GM18526 (cell line): Measurements from ENCODE around the gene CDK9.

Experiments used
- POLR2A ChIP-seq: IDR thresholded peaks from 3 replicates; pipeline ENCODE4 v1.6.1; 2011; ENCODE audit not compliant: insufficient read length; ENCODE audit errors: extremely low read depth

Gene CDK9

DNA sequence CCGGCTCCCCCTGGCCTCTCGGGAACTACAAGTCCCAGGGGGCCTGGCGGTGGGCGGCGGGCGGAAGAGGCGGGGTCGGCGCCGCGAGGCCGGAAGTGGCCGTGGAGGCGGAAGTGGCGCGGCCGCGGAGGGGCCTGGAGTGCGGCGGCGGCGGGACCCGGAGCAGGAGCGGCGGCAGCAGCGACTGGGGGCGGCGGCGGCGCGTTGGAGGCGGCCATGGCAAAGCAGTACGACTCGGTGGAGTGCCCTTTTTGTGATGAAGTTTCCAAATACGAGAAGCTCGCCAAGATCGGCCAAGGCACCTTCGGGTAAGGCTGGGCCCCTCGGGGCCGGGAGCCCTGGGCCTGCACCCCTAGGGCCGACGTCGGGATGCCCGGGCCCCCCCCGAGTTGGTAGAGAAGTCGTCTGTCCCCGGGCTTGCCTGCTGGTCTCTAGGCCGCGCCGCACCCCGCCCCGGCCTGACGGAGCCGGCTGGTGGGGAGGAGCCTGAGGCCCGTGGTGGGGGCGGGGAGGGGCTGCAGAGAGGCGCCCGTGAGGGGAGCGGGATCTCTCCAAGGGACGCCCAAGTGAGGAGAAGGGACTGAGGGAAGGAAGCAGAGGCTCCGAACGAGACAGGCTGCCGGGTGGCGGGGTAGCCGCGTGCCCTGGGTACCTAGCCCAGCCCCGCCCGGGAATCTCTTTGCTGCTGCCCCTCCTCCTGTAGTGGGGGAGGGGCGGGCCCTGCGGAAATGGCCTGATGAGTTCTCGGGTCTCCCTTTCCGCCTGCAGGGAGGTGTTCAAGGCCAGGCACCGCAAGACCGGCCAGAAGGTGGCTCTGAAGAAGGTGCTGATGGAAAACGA lies at the start of gene CDK9:
CDK9 (plus strand) TSS at position 102 of the 840 bp plus-strand sequence; CDS start at position 217, 115 bp downstream.
- TF ChIP-seq POLR2A, result peak; percentile 61

GRCh38 chr9:127738666-127739065 lies 47.2 kb upstream of the CDK9 start:
- no peak for TF ChIP-seq POLR2A

- no peak for TF ChIP-seq POLR2A
Measured at GRCh38 chr9:127739614-127740330, 46.1 kb upstream of the CDK9 start.

DNA sequence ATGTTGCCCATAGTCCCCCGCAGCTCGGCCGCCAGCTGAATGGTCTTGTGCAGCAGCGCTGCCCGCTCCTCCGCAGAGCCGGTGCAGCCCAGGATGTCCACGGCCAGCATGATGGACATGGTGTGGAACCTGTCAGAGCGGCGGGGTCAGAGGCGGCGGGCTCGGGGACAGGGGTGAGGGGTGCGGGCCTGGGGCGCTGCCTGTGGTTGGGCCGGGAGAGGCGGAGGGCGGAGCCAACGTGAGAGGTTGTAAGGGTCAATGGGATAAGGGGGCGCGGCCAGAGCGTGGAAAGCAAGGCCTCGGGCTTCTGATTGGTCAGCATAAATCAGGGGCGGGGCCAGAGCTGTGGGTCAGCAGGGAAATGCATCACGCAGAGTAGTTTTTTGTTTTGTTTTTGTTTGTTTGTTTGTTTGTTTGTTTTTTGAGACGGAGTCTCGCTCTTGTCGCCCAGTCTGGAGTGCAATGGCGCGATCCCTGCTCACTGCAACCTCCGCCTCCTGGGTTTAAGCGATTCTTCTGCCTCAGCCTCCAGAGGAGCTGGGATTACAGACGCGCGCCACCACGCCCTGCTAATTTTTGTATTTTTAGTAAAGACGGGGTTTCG lies 43.9 kb upstream of the CDK9 start:
- no peak for TF ChIP-seq POLR2A

DNA sequence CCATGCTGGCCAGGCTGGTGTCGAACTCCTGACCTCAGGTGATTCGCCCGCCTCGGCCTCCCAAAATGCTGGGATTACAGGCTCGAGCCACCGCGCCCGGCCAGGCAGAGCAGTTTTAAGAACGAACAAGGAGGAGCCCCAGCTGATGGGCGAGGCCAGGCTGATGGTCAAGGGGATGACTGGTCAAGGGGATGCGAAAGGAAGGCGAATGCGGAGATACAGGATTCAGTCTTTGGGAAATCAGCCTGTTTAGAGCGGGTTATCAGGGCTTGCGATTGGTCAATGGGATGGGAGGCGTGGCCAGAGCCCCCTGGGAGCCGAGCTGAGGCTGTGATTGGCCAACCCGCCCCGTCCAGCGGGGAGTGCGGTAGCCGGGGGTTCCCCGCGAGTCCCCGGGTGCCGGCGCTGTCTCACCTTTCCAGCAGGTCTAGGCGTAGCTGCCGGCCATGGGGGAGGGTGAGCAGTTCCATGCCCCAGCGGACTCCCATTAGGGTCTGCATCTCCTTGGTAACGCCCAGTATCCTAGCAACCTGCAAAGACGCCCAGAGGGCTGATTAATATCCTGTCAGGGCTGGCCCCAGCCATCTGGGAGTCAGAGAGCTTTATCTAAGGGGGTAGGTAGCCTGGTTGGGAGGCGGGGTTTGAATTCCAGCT lies 43.3 kb upstream of the CDK9 start:
- TF ChIP-seq POLR2A, result no peak

DNA sequence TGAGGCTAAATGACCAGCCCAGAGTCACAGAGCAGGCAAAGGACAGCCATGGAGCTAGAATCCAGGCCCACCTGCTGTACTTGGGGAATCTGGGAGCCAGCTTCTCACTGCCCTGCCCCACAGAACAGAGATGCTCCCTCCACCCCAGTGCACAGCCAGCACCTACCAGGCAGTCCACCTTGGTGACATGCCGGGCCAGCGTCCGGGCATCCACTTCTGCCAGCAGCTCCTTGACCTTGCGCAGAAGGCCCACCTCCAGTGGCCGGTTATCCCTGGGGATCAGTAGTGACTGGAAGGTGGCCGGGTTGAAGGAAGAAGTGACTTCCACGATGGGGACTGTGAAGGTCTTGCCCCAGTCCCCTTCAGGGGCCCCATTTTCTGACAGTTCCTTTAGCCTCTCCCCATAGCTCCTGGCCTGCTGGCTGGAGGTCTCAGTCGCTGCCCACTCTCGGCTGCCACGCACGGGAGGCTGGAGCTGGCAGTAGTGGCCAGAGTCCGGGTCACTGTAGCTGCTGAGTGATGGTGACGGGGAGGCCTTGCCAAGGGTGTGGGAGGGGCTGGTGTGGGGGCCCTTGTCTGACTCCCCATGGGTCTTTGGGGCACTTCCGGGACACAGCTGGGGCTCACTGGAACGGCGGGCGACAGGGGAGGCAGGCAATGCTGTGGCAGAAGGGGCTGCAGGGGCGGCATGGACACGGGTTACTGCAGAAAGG lies 41.3 kb upstream of the CDK9 start:
- TF ChIP-seq POLR2A, result no peak

- no peak for TF ChIP-seq POLR2A
Measured at GRCh38 chr9:127746959-127747569, 38.8 kb upstream of the CDK9 start.

- TF ChIP-seq POLR2A, result no peak
Measured at GRCh38 chr9:127749090-127749787, 36.6 kb upstream of the CDK9 start.

DNA sequence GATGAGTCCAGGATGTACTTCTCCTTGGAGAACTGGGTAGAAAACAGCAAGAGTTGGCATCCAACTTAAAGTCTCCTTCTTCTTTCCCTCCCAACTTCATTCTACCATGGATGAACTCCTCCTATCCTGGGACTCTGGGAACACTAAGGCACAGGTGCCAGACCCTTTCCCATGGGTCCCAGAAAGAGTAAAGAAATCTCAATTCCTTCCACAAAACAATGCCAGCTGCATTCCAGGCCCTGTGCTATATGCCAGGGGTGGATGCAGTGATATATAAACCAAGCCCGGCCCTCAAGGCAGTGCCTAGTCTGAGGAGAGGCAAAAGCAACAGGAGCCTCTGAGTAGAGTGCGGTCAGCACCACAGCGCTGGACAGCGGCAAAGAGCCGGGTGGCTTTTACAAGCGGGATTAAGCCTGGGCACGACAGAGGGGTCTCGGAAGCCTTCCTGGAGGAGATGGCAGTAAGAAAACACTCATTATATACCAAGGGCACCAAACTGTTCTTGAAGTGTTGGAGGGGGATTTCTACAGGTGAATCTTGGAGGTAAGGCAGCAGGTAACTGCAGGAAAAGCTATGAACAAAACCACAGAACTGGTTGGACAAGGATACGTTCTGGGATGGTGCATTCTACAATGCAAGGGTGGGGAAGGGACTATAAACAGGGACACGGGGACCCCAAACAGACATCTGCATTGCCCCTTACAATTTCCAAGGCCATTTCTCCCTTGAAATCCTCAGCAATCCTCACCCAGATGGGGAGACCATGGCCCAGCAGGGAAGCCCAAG lies 34.4 kb upstream of the CDK9 start:
- TF ChIP-seq POLR2A, result no peak

DNA sequence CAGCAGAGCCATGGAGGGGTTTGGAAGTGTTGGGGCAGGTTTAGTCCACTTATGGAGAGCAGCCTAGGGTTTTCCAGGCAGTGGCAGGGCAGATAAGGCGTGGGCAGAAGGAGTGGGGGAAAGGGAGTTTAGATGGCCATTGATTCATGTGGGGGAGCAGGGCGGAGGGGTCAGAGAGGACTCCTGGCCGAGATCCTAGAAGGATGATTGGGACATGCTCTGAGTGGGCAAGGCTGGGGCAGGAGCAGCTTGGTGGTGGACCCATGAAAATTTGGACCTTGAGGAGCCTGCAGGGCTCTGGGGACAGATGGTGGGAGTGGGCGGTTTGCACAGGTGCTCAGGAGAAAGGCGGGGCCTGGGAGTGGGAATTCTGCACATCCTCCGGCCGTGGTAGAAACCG lies 32.7 kb upstream of the CDK9 start:
- no peak for TF ChIP-seq POLR2A

DNA sequence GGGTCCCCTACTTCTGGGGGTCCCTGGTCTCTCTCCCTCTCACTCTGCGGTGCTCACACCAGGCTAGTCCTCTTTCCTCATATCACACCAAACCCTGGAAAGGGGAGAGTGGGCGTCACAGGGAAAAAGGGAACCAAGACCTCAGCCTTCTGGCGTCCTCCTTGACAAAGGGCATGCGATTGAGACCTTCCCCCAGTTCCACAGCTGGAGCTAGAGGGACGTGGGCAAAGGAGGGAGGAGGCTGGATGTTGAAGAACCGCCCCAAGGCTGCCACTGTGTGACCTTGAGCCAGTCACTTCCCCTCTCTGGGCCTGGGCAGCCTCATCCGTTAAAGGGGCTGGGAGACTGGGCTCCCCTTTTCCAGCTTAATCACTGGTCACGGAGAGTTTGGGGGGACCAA lies 32.2 kb upstream of the CDK9 start:
- TF ChIP-seq POLR2A, result no peak

- no peak for TF ChIP-seq POLR2A
Measured at GRCh38 chr9:127754099-127755060, 31.5 kb upstream of the CDK9 start.
